SK-N-SH treated with all-trans-retinoic acid at 6 μM for 48 hours (cell line): Measurements from ENCODE around the gene PTGER3.

Experiments used
- ATAC-seq: fragments of 200-7000 bp; cut with Tn5 transposase; 3 replicates; pipeline ENCODE4 v1.9.1; 2020; ENCODE audit warnings: mild to moderate bottlenecking, moderate library complexity
- ARNTL ChIP-seq: fragments of 450-650 bp; formaldehyde crosslinking; IDR thresholded peaks from 2 replicates; pipeline ENCODE4 v1.5.0; 2020; ENCODE audit warnings: low read depth, mild to moderate bottlenecking, moderate library complexity, borderline replicate concordance
- BACH2 ChIP-seq: fragments of 250-450 bp; sonication (Bioruptor Pico); IDR thresholded peaks from 2 replicates; pipeline ENCODE4 v1.9.0; 2021; ENCODE audit warnings: mild to moderate bottlenecking, borderline replicate concordance
- CREB5 ChIP-seq: fragments of 250-450 bp; sonication (Bioruptor Pico); IDR thresholded peaks from 2 replicates; pipeline ENCODE4 v1.5.1; 2020; ENCODE audit warnings: low read depth, mild to moderate bottlenecking, moderate library complexity
- CSDC2 ChIP-seq: fragments of 250-450 bp; sonication (Bioruptor Pico); IDR thresholded peaks from 2 replicates; pipeline ENCODE4 v1.5.0; 2020; ENCODE audit warnings: mild to moderate bottlenecking, moderate library complexity
- CSRNP3 ChIP-seq: fragments of 250-450 bp; sonication (Bioruptor Pico); IDR thresholded peaks from 2 replicates; pipeline ENCODE4 v1.5.1; 2021; ENCODE audit warnings: mild to moderate bottlenecking, moderate library complexity
- ESRRG ChIP-seq: fragments of 250-450 bp; sonication (Bioruptor Pico); IDR thresholded peaks from 2 replicates; pipeline ENCODE4 v1.6.1; 2021; ENCODE audit warnings: mild to moderate bottlenecking
- GLIS3 ChIP-seq: fragments of 250-450 bp; sonication (Bioruptor Pico); IDR thresholded peaks from 2 replicates; pipeline ENCODE4 v1.5.0; 2020; ENCODE audit warnings: mild to moderate bottlenecking, moderate library complexity
- ISL1 ChIP-seq: fragments of 250-450 bp; sonication (Bioruptor Pico); IDR thresholded peaks from 2 replicates; pipeline ENCODE4 v2.1.2; 2022; ENCODE audit warnings: mild to moderate bottlenecking, moderate library complexity
- OSR1 ChIP-seq: fragments of 250-450 bp; sonication (Bioruptor Pico); IDR thresholded peaks from 2 replicates; pipeline ENCODE4 v1.8.0; 2022; ENCODE audit warnings: moderate library complexity, mild to moderate bottlenecking, inconsistent platforms
- PATZ1 ChIP-seq: fragments of 250-450 bp; sonication (Bioruptor Pico); IDR thresholded peaks from 2 replicates; pipeline ENCODE4 v1.8.0; 2020; ENCODE audit warnings: mild to moderate bottlenecking, moderate library complexity, borderline replicate concordance
- POU6F1 ChIP-seq: fragments of 250-450 bp; sonication (Bioruptor Pico); IDR thresholded peaks from 2 replicates; pipeline ENCODE4 v1.8.0; 2021; ENCODE audit warnings: low read depth, mild to moderate bottlenecking, moderate library complexity, borderline replicate concordance
- PPARA ChIP-seq: fragments of 250-450 bp; sonication (Bioruptor Pico); IDR thresholded peaks from 2 replicates; pipeline ENCODE4 v1.5.0; 2020; ENCODE audit warnings: mild to moderate bottlenecking, borderline replicate concordance
- RARB ChIP-seq: fragments of 250-450 bp; sonication (Bioruptor Pico); IDR thresholded peaks from 2 replicates; pipeline ENCODE4 v1.8.0; 2021; ENCODE audit warnings: mild to moderate bottlenecking, moderate library complexity
- SNAI2 ChIP-seq: fragments of 250-450 bp; sonication (Bioruptor Pico); IDR thresholded peaks from 2 replicates; pipeline ENCODE4 v1.5.0; 2020; ENCODE audit warnings: mild to moderate bottlenecking, moderate library complexity
- TOX ChIP-seq: fragments of 250-450 bp; sonication (Bioruptor Pico); IDR thresholded peaks from 2 replicates; pipeline ENCODE4 v1.8.0; 2021; ENCODE audit warnings: mild to moderate bottlenecking, moderate library complexity, borderline replicate concordance
- TSHZ2 ChIP-seq: fragments of 250-450 bp; sonication (Bioruptor Pico); IDR thresholded peaks from 2 replicates; pipeline ENCODE4 v1.5.0; 2020; ENCODE audit warnings: mild to moderate bottlenecking, moderate library complexity
- ZC3H10 ChIP-seq: fragments of 250-450 bp; sonication (Bioruptor Pico); IDR thresholded peaks from 2 replicates; pipeline ENCODE4 v1.5.1; 2021; ENCODE audit warnings: mild to moderate bottlenecking, moderate library complexity
- ZFP3 ChIP-seq: fragments of 250-450 bp; sonication (Bioruptor Pico); IDR thresholded peaks from 2 replicates; pipeline ENCODE4 v1.5.0; 2020; ENCODE audit warnings: mild to moderate bottlenecking, moderate library complexity
- ZNF565 ChIP-seq: fragments of 450-650 bp; formaldehyde crosslinking; conservative IDR thresholded peaks from 2 replicates; pipeline ENCODE4 v1.5.0; 2020; ENCODE audit warnings: low read depth, mild to moderate bottlenecking, moderate library complexity
- ZNF70 ChIP-seq: fragments of 450-650 bp; formaldehyde crosslinking; IDR thresholded peaks from 2 replicates; pipeline ENCODE4 v1.5.0; 2020; ENCODE audit warnings: mild to moderate bottlenecking, moderate library complexity
- ZNF8 ChIP-seq: fragments of 450-650 bp; formaldehyde crosslinking; IDR thresholded peaks from 2 replicates; pipeline ENCODE4 v1.5.0; 2020; ENCODE audit warnings: mild to moderate bottlenecking, moderate library complexity

The PTGER3 gene

GRCh38 chr1:71001624-71002023 lies 46.0 kb downstream of the PTGER3 start:
- no peak for ATAC-seq
- TF ChIP-seq ESRRG (no peak), CREB5 (CRISPR knock-in tag) (no peak), ARNTL (CRISPR knock-in tag) (no peak), TOX (no peak), PPARA (CRISPR knock-in tag) (no peak), ZNF565 (CRISPR knock-in tag) (no peak), BACH2 (CRISPR knock-in tag) (no peak), SNAI2 (CRISPR knock-in tag) (no peak), RARB (CRISPR knock-in tag) (no peak), ZC3H10 (CRISPR knock-in tag) (no peak), ZNF8 (CRISPR knock-in tag) (no peak), CSDC2 (CRISPR knock-in tag) (no peak)

GRCh38 chr1:70997793-70998192 lies 49.8 kb downstream of the PTGER3 start:
- TF ChIP-seq CSDC2 (CRISPR knock-in tag) = no peak
- no peak for TF ChIP-seq TOX
- TF ChIP-seq ZNF70 = no peak
- TF ChIP-seq ZFP3 (CRISPR knock-in tag) = no peak
- TF ChIP-seq ZNF565 (CRISPR knock-in tag) = no peak
- ATAC-seq = no peak

- no peak for ATAC-seq
- TF ChIP-seq CSRNP3 (CRISPR knock-in tag) = no peak
- TF ChIP-seq OSR1 = no peak
- TF ChIP-seq TSHZ2 (CRISPR knock-in tag) = no peak
- no peak for TF ChIP-seq ZC3H10 (CRISPR knock-in tag)
- no peak for TF ChIP-seq ZNF8 (CRISPR knock-in tag)
- TF ChIP-seq BACH2 (CRISPR knock-in tag) = no peak
- TF ChIP-seq ESRRG = no peak
- TF ChIP-seq POU6F1 = no peak
- TF ChIP-seq ISL1 (CRISPR knock-in tag) = no peak
- no peak for TF ChIP-seq ZNF565 (CRISPR knock-in tag)
- no peak for TF ChIP-seq ZNF70
- TF ChIP-seq TOX = no peak
- no peak for TF ChIP-seq ARNTL (CRISPR knock-in tag)
- no peak for TF ChIP-seq RARB (CRISPR knock-in tag)
- TF ChIP-seq CREB5 (CRISPR knock-in tag) = no peak
- TF ChIP-seq ZFP3 (CRISPR knock-in tag) = no peak
- no peak for TF ChIP-seq GLIS3
- TF ChIP-seq CSDC2 (CRISPR knock-in tag) = no peak
- TF ChIP-seq PPARA (CRISPR knock-in tag) = no peak
- TF ChIP-seq PATZ1 (CRISPR knock-in tag) = no peak
These were observed 52.8 kb downstream of the PTGER3 start for GRCh38 chr1:70994753-70995268.
